Breast epithelium (tissue), 3 donors: ENCODE data around the gene COMMD7.

Source experiments
- CTCF ChIP-seq, 3 donors: fragments of 450-650 bp; IDR thresholded peaks; one replicate each; pipeline ENCODE4 v1.5.1; 2016 to 2017; ENCODE audit warnings: antibody characterized with exemption in 3 of 3, mild to moderate bottlenecking in 3 of 3, moderate library complexity in 3 of 3
- POLR2A ChIP-seq: fragments of 450-650 bp; IDR thresholded peaks from one replicate; pipeline ENCODE4 v1.6.1; 2016; ENCODE audit warnings: antibody characterized with exemption, mild to moderate bottlenecking, moderate library complexity
- POLR2AphosphoS5 ChIP-seq, 3 donors: sonication (generic); formaldehyde crosslinking; IDR thresholded peaks; one replicate each; pipeline ENCODE4 v1.6.1; 2017; ENCODE audit warnings: antibody characterized with exemption in 3 of 3

GRCh38 chr20:32786059-32786760 lies 42.9 kb upstream of the COMMD7 start:
- TF ChIP-seq CTCF (IDR thresholded peaks at IDR 0.05) (no peak), POLR2A (no peak), POLR2AphosphoS5 (IDR thresholded peaks at IDR 0.05) (no peak)
